ENCODE data around the gene FAM222A. TPM values are rescaled to one million over a fixed set of nuclear protein-coding genes. Genes with fewer than 3 reads are reported as not detected.

The FAM222A gene
- total and polyA plus RNA-seq, 2 of the 8 experiments (the other 6 are each of a cell fraction or from before 2014, with no cell fraction given): 0.94 to 1.1 TPM

DNA sequence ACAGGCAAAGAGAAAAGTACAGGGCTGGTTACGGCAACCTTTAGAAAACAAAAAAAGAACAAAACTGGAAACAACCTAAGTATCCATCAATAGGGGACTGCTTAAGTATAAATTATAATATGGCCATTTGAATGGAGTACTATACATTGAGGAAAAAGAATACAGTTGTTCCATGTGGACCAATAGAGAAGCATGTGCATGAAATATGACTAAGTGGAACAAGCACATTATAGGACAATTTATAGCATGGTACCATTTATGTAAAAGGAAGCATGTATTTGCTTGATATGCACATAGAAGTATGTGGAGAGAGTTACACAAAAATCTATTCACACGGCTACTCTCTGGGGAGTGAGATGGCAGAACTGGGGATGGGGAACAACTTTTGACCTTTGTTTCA is 49.2 kb upstream of the FAM222A start (continued):
- TF ChIP-seq, protein P1, sequence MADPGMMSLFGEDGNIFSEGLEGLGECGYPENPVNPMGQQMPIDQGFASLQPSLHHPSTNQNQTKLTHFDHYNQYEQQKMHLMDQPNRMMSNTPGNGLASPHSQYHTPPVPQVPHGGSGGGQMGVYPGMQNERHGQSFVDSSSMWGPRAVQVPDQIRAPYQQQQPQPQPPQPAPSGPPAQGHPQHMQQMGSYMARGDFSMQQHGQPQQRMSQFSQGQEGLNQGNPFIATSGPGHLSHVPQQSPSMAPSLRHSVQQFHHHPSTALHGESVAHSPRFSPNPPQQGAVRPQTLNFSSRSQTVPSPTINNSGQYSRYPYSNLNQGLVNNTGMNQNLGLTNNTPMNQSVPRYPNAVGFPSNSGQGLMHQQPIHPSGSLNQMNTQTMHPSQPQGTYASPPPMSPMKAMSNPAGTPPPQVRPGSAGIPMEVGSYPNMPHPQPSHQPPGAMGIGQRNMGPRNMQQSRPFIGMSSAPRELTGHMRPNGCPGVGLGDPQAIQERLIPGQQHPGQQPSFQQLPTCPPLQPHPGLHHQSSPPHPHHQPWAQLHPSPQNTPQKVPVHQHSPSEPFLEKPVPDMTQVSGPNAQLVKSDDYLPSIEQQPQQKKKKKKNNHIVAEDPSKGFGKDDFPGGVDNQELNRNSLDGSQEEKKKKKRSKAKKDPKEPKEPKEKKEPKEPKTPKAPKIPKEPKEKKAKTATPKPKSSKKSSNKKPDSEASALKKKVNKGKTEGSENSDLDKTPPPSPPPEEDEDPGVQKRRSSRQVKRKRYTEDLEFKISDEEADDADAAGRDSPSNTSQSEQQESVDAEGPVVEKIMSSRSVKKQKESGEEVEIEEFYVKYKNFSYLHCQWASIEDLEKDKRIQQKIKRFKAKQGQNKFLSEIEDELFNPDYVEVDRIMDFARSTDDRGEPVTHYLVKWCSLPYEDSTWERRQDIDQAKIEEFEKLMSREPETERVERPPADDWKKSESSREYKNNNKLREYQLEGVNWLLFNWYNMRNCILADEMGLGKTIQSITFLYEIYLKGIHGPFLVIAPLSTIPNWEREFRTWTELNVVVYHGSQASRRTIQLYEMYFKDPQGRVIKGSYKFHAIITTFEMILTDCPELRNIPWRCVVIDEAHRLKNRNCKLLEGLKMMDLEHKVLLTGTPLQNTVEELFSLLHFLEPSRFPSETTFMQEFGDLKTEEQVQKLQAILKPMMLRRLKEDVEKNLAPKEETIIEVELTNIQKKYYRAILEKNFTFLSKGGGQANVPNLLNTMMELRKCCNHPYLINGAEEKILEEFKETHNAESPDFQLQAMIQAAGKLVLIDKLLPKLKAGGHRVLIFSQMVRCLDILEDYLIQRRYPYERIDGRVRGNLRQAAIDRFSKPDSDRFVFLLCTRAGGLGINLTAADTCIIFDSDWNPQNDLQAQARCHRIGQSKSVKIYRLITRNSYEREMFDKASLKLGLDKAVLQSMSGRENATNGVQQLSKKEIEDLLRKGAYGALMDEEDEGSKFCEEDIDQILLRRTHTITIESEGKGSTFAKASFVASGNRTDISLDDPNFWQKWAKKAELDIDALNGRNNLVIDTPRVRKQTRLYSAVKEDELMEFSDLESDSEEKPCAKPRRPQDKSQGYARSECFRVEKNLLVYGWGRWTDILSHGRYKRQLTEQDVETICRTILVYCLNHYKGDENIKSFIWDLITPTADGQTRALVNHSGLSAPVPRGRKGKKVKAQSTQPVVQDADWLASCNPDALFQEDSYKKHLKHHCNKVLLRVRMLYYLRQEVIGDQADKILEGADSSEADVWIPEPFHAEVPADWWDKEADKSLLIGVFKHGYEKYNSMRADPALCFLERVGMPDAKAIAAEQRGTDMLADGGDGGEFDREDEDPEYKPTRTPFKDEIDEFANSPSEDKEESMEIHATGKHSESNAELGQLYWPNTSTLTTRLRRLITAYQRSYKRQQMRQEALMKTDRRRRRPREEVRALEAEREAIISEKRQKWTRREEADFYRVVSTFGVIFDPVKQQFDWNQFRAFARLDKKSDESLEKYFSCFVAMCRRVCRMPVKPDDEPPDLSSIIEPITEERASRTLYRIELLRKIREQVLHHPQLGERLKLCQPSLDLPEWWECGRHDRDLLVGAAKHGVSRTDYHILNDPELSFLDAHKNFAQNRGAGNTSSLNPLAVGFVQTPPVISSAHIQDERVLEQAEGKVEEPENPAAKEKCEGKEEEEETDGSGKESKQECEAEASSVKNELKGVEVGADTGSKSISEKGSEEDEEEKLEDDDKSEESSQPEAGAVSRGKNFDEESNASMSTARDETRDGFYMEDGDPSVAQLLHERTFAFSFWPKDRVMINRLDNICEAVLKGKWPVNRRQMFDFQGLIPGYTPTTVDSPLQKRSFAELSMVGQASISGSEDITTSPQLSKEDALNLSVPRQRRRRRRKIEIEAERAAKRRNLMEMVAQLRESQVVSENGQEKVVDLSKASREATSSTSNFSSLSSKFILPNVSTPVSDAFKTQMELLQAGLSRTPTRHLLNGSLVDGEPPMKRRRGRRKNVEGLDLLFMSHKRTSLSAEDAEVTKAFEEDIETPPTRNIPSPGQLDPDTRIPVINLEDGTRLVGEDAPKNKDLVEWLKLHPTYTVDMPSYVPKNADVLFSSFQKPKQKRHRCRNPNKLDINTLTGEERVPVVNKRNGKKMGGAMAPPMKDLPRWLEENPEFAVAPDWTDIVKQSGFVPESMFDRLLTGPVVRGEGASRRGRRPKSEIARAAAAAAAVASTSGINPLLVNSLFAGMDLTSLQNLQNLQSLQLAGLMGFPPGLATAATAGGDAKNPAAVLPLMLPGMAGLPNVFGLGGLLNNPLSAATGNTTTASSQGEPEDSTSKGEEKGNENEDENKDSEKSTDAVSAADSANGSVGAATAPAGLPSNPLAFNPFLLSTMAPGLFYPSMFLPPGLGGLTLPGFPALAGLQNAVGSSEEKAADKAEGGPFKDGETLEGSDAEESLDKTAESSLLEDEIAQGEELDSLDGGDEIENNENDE (IDR thresholded peaks at IDR 0.05; ENCODE audit: insufficient replicate concordance, low read length): no peak
- no peak for TF ChIP-seq RXRA (IDR thresholded peaks at IDR 0.05; ENCODE audit: insufficient read depth, low read depth, low read length)
